ENCODE results near the gene SWSAP1. TPM values are rescaled to one million over a fixed set of nuclear protein-coding genes. Genes with fewer than 3 reads are reported as not detected.
A peak's percentile ranks its signal among the peaks of the same experiment; 100 is the strongest.

Gene SWSAP1
- polyA plus RNA-seq, 1 donor, result 1.3 TPM

DNA sequence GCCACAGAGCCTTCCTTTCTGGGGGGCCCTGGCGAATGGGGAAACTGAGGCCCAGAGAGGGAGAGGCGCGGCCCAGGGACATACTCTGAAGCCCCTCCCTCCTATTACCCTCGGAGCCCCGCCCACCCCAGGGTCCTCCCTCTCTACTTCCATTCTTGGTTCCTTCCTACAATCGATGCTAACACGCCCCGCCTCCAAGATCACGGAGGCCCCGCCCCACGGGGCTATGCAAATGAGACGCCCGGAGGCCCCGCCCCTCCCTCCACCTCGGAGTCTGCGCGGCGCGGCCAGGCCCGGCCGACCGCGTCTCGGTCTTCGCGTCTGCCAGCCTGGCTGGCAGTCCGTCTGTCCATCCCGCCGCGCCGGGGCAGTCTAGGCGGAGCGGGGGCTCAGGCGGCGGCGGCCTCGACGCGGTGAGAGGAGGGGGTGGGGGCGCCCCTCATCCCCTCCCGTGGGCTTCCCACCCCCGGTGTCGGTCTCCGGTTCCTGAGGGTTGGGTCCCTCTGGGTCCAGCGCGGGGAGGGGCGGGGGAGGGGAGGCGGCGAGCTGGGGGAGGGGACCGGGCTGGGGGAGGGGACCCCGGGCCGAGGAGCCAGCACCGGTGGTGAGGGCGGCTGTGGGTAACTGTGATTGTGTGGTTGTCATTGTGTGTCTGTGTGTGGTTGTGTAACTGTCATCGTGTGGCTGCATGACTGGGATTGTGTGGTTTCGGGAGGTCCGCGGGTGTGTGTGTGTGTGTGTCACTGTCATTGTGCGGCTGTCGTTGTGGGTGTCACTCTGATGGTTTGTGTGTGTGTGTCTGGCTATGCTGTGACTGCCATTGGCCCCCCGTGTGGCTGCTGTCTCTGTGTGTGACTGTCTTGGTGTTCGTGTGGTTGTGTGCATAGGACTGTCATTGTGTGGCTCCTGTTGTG is 19.0 kb upstream of the SWSAP1 start, which contains the start of gene PLPPR2:
PLPPR2 (plus strand) TSS at position 273 of the 914 bp plus-strand sequence. CDS start 2,242 bp downstream, outside the sequence.
- peak; percentile 62 for DNase-seq (ENCODE audit: low read depth)

DNA sequence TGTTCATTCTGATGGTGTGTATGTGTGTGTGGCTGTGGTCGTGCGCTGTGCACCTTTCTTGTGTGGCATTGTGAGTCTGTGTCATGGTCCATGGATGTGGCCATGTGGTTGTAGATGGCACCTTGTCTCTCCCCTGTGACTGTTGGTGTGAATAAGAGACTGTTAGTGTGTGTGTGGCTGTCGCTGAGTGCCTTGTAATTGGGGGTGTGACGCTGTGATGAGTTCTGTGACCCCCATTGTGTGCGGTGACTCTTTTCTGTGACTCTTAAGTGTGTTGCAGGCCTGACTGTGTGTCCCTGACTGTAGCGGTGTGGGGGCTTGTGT is 18.4 kb upstream of the SWSAP1 start:
- no peak for DNase-seq (ENCODE audit: low read depth)

DNA sequence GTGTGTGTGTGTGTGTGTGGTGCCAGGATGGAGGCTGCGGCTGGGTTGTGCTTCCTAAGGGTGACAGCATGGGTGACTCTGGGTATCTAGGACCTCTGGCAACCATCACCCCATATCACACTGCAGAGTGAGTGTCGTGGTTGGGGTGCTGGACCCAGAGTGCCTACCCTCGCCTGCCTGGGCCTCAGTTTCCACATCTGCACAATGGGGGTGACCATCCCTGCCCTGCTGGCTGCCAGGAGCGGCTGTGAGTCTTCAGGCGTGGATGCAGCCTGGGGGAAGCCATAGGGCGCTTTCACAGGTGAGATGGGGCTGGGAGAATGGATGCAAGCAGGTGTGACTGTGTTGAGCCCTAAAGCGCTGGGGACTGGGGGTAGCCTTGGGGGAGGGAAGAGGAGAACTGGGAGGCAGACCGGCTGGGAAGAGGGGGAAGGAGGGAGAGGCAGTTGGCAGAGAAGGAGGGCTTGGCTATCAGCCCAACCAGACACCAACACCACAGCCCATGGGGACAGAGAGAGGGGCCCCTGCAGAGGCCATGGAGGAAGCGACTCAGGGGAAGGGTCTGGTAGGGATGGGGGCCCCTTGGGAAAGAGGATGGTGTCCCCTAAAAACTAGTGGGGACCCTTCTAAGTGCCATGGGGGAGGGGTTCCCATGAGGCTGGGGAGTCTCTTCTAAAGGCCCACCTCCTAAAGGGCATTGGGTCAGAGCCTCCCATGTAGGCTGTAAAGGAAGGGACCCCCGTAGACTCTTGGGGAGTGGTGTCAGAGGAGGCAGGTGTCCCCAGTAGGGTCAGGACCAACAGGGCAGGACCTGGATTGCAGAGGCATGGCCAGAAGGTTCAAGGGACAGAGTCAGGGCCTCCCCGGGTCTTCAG is 17.6 kb upstream of the SWSAP1 start:
- DNase-seq (ENCODE audit: low read depth), result no peak

DNA sequence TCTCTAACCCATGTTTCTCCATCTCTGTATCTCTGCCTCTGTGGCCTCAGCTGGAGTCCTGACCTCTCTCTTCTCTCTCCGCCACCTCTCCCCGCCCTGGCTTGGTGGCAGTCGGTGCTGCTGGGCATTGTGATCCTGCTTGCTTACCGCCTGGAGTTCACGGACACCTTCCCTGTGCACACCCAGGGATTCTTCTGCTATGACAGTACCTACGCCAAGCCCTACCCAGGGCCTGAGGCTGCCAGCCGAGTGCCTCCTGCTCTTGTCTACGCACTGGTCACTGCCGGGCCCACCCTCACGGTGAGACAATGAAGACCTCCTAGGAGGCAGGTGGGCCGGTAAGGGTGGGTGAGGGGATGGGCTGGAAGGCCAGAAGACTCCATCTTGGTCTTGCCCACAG is 15.0 kb upstream of the SWSAP1 start:
- no peak for DNase-seq (ENCODE audit: low read depth)

DNA sequence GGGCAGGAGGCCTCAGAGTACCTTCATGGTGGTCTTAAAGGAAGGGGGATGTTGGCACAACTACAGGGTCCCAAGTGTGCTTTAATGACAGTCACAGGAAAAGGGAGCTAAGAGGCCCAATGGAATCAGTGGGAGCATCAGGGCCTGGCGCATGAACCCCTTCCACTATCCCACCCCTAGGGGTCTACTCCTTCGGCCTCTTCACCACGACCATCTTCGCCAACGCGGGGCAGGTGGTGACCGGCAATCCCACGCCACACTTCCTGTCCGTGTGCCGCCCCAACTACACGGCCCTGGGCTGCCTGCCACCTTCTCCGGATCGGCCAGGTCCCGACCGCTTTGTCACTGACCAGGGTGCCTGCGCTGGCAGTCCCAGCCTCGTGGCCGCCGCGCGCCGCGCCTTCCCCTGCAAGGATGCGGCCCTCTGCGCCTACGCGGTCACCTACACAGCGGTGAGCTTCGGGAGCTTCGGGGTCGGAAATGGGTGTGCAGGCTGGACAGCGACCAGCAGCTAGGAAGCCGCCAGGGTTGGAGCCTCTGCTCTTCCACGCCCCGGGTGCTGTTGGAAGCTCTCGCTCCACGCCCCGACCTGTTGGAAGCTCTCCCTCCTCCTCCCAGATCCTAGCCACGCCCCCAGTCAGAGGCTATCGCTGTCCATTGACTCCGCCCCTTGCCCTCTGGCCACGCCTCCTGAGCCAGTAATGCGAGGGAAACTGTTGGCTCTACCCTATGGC is 13.3 kb upstream of the SWSAP1 start:
- no peak for DNase-seq (ENCODE audit: low read depth)

DNA sequence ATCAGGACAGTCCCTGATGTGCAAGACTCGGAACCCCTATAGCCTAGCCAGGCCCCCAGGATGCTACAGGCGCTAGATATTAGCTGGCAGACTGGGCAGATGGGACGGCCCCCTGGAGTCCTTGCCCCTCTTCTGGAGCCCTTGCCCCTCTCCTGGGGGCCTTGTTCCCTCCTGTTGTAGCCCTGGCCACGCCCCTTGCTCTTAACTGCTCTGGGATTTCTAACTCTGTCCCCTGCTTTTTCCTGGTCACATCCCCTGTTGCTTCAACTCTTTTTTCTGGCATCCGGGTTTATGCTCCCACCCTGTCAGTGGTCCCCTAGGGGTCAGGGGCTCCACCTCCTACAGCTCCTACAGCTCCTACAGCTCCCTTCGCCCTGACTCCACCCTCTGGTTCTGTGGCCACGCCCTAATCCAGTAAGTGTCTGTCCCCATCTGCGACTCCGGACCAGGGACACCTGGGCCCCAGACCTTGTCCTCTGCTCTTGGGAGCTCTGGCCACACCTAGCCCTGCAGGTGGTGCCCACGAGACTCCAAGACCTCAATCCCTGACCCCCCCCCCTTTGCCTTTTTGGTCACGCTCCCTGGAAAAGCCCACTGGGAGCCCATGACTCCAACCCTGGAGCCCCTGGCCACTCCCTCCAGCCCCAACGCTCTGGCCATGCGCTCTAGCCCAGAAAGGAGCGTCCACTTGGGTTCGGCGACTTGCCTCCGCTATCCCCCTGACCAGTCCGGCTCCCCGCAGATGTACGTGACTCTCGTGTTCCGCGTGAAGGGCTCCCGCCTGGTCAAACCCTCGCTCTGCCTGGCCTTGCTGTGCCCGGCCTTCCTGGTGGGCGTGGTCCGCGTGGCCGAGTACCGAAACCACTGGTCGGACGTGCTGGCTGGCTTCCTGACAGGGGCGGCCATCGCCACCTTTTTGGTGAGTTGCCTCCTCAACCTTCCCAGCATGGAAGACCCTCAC is 12.4 kb upstream of the SWSAP1 start:
- DNase-seq (ENCODE audit: low read depth), result no peak

DNA sequence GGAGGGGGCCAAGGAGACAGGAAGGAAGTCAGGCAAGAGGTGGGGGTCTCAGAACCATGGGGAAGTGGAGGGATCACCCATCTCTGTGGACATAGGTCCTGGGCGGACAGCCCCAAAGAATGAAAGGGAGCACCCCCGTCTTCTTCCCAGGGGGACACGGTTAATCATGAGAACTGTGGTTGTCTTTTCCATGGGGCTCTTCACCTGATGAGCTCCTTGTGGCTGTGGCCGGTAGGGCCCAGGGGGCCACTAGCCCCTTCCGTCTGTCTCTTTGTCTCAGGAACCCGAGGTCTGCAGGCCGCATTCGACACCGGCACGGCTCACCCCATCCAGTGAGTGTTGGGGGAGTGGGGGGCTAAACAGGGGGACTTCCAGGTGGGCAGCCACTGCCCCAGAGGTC is 10.6 kb upstream of the SWSAP1 start:
- no peak for DNase-seq (ENCODE audit: low read depth)

DNA sequence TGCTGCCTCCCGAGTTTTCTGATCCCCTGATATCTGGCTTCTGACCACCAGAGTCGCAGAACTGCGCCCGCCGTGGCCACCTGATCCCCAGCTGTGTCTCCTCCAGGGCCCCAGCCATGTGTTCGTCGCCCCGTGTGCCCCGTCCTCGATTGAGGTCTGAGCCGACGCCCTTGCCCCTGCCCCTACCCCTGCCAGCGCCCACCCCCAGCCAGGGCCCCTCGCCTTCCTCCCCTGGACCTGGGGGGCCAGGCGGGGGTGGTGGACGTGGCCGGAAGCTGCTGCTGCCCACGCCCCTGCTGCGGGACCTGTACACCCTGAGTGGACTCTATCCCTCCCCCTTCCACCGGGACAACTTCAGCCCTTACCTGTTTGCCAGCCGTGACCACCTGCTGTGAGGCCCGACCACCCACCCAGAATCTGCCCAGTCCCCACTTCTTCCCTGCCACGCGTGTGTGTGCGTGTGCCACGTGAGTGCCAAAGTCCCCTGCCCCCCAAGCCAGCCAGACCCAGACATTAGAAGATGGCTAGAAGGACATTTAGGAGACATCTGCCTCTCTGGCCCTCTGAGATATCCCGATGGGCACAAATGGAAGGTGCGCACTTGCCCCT is 10.1 kb upstream of the SWSAP1 start:
- DNase-seq (ENCODE audit: low read depth), result no peak

DNA sequence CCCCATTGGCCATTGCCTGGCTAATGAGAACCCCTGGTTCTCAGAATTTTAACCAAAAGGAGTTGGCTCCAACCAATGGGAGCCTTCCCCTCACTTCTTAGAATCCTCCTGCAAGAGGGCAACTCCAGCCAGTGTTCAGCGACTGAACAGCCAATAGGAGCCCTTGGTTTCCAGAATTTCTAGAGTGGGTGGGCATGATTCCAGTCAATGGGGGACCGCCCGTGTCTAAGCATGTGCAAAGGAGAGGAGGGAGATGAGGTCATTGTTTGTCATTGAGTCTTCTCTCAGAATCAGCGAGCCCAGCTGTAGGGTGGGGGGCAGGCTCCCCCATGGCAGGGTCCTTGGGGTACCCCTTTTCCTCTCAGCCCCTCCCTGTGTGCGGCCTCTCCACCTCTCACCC is 9.5 kb upstream of the SWSAP1 start:
- no peak for DNase-seq (ENCODE audit: low read depth)

DNA sequence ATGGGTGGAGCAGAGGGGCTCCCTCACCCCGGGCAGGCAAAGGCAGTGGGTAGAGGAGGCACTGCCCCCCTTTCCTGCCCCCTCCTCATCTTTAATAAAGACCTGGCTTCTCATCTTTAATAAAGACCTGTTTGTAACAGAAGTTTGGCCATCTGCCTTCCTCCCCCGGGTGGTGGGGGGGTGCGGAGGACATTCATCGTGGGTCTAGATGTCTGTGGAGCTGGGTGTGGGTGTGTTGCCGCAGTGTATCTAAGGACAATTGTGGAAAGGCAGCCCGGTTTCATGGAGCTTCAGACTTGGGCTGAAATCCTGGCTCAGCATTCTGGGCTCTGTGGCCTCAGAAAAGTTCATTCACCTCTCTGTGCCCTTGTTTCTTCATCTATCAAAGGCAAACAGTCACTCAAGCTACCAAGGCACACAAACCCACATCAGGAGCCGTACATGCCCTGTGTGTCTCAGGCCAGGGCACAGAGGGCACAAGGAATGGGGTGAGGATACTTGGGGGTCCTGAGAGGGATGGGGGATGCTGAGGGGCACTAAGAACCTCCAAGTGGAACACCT is 8.8 kb upstream of the SWSAP1 start:
- DNase-seq (ENCODE audit: low read depth), result no peak

DNA sequence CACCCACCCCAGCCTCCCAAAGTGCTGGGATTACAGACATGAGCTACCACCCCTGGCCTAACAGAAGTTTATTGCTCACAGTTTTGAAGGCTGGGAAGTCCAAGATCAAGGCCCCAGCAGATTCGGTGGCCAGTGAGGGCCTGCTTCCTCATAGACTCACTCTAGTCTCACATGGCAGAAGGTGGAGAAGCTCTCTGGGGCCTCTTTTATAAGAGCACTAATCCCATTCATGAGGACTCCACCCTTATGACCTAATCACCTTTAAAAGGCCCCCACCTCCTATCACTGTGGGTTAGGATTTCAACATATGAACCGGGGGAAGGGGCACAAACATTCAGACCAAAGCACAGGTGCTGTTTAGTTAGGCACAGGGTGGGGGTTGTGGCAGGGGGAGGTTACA is 6.9 kb upstream of the SWSAP1 start:
- no peak for DNase-seq (ENCODE audit: low read depth)

DNA sequence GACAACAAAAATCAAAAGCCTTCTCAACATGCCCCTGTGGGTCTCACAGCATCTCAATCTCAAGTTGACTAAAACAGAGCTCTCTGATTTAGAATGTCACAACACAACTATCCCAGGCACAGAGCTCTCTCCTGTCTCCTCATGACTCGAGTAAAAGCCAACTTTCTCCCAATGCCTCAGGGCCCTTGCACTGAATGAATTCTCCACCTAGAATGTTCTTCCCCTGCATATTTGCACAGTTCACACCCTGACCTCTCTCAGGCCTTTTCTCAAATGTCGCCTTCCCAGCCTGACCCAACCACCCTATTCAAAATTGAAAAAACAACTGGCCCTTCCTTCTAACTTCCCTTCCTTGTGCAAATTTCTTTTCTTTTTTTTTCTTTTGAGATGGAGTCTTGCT is 3.7 kb upstream of the SWSAP1 start:
- no peak for DNase-seq (ENCODE audit: low read depth)

DNA sequence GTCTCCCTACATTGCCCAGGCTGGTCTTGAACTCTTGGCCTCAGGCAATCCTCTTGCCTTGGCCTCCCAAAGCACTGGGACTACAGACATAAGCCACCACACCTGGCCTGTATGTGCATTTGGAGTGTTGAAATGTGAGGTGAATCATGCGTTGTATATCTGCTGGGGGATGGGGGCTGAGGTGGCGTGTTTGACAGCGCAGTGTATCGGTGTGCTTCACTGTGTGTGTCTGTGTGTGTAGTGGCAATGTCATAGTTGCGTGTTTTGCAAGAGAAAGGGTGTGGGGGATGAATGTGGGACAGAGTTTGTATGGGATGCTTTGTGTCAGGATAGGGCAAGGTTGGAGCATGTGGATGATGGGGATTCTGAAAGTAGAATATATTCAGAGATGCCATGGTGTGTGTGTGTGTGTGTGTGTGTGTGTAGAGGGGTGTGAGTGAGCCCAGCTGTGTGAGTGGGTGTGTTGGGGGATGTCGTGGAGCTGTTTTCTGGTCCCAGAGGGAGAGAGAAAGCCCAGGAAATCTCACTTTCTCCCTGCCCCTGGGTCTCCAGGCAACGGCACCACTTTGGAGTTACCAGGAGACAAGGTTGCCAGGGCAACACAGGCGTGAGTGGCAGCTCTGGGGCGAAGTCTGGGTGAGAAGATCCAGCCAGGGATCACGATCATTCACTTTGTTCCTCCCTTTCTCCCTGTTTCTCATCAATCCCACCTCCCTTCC is 1.1 kb upstream of the SWSAP1 start:
- no peak for DNase-seq (ENCODE audit: low read depth)

DNA sequence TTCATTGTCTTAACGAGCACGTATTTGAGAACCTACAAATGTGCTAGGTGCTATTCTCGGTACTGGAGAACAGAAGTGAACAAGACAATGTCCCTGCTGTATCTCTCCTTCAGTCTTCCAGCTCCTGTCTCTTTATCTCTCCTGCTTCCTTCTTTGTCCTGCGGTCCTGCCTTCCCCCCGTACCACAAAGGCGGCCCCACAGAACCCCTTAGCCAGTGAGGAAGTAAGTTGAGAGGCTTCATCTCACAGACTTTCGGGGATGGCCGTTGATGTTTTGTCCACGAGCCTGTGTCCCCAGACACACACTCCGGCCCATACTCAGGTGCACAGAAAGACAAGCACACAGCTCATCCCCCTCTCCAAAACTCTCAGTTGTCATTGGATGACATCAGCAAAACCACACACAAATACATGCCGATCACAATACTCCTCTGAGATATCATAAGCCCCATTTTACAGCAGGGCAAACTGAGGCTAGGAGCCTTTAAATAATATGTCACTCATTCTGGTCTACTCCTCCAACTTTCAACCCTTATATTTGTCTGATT is 507 bp upstream of the SWSAP1 start:
- no peak for DNase-seq (ENCODE audit: low read depth)

DNA sequence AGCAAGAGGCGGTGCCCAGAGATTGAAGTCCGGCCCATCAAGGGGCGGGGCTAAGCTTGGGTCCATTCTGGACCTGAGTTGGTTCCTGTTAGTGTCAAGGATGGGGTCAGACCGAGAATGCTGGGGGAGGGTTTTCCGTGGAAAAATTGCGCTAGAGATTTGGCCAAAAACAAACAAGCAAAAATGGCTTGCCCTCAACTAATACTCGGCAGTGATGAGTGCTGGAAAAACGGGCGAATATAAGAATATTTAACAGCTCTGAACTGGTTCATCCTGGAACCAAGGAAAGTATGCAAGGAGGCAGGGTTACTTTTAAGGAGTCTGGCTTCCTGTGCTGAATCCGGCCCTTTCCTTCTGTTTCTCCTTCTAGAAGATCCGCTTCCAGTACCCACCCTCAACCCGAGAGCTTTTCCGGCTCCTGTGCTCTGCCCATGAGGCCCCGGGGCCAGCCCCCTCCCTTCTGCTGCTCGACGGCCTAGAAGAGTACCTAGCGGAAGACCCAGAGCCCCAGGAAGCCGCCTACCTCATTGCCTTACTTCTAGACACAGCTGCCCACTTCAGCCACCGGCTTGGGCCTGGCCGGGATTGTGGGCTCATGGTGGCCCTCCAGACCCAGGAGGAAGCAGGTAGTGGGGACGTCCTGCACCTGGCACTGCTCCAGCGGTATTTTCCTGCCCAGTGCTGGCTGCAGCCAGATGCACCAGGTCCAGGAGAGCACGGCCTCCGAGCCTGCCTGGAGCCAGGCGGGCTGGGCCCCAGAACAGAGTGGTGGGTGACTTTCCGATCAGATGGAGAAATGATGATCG is 880 bp downstream of the SWSAP1 start:
- no peak for DNase-seq (ENCODE audit: low read depth)

DNA sequence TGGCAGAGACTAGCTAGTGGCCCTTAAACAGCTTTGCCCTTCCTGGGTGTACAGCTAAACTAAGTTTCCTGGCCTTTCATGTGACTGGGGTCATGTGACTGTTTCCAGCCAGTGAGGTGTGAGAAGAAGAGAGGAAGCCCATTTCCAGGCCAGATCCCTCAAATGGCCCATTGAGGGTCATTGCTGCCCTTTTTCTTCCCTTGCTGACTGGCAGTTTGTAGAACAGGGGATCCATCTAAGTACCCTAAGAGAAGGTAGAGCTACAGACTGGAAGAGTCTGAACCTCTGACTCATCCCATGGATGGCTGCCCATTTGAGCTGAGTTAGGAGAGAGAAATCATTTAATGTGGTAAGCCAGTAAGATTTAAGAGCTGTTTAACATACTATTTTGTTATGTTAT is 2.8 kb downstream of the SWSAP1 start:
- DNase-seq (ENCODE audit: low read depth), result no peak

DNA sequence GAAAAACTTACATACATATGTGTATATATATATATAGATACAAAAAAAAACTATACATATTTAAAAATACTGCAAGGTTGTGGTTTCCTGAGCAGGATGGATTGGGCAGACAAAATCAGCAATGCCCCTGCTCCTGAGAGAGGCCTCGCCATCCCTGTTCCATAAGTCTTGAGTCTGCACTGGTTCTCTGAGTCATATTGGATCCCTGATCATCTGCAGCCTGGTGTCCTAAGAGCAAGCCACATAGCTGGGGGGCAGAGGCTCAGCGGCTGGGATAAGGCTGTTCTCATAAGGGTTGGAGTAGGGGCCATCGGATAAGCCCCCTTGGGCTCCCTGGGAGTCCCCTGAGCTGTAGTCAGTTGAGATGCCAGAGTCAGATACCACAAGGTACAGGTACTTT is 3.3 kb downstream of the SWSAP1 start:
- DNase-seq (ENCODE audit: low read depth), result no peak

All from forelimb muscle (tissue), 1 donor.